ENCODE data around the gene TXNL4A.

DNA sequence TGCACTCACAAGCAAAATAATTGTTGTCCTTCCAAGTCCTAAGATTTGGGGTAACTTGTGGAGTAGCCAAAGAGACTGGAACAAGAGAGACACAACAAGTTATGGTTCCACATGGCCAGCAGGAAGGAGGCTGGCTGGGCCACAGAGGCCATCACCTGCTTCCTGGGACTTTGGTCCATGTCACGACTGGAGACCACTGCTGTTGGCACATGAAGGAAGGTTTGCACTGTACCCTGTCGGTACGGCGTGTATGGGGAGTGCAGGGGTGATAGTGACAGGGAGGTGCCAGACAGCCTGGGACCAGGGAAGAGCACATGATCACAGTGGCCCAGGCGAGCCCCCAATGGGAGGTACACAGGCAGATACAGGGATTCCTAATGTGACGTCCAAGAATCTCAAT is 52.4 kb downstream of the TXNL4A start:
- TF ChIP-seq, protein P1, sequence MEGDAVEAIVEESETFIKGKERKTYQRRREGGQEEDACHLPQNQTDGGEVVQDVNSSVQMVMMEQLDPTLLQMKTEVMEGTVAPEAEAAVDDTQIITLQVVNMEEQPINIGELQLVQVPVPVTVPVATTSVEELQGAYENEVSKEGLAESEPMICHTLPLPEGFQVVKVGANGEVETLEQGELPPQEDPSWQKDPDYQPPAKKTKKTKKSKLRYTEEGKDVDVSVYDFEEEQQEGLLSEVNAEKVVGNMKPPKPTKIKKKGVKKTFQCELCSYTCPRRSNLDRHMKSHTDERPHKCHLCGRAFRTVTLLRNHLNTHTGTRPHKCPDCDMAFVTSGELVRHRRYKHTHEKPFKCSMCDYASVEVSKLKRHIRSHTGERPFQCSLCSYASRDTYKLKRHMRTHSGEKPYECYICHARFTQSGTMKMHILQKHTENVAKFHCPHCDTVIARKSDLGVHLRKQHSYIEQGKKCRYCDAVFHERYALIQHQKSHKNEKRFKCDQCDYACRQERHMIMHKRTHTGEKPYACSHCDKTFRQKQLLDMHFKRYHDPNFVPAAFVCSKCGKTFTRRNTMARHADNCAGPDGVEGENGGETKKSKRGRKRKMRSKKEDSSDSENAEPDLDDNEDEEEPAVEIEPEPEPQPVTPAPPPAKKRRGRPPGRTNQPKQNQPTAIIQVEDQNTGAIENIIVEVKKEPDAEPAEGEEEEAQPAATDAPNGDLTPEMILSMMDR (IDR thresholded peaks at IDR 0.05): no peak
- TF ChIP-seq POLR2A (IDR thresholded peaks at IDR 0.05): no peak
